ENCODE data around the gene TIFAB. TPM values are rescaled to one million over a fixed set of nuclear protein-coding genes. Genes with fewer than 3 reads are reported as not detected.

The TIFAB gene
- total RNA-seq, 2 experiments from 2014 or later: 0.11 TPM; not detected in 1

- Mint-ChIP-seq H3K27ac (no peak overlapping the region), H3K9me3 (no peaks in the 10 kb centered on the region), H3K36me3 (ENCODE audit: low read depth) (no peaks in the 10 kb centered on the region), H3K4me3 (no peak overlapping the region), H3K4me1 (ENCODE audit: low read depth) (peaks cover 13% of the 10 kb centered on the region), H3K27me3 (peaks cover 81% of the 10 kb centered on the region)
- no peak overlapping the region for H3K4me3 ChIP-seq (ENCODE audit: low read length)
- H3K27me3 ChIP-seq (ENCODE audit: control insufficient read depth in 1 of 2, insufficient read depth in 2 of 2, low read length in 2 of 2): peaks cover 58 to 71% of the 10 kb centered on the region in 2 experiments
- DNase-seq: no peak
- peaks cover 0 to 19% of the 10 kb centered on the region in 2 experiments for H3K9me3 ChIP-seq (ENCODE audit: control insufficient read depth in 1 of 2, insufficient read depth in 1 of 2, low read length in 2 of 2)
- ChIA-PET POLR2A (no interaction called here), CTCF (no interaction called here)
- H3K4me1 ChIP-seq (ENCODE audit: insufficient read depth, low read length): peaks cover 9% of the 10 kb centered on the region
- intact Hi-C loops (cut with DNase I, micrococcal nuclease): no loop called here
- no peak for ATAC-seq (ENCODE audit: poor library complexity)
- TF ChIP-seq, protein P1, sequence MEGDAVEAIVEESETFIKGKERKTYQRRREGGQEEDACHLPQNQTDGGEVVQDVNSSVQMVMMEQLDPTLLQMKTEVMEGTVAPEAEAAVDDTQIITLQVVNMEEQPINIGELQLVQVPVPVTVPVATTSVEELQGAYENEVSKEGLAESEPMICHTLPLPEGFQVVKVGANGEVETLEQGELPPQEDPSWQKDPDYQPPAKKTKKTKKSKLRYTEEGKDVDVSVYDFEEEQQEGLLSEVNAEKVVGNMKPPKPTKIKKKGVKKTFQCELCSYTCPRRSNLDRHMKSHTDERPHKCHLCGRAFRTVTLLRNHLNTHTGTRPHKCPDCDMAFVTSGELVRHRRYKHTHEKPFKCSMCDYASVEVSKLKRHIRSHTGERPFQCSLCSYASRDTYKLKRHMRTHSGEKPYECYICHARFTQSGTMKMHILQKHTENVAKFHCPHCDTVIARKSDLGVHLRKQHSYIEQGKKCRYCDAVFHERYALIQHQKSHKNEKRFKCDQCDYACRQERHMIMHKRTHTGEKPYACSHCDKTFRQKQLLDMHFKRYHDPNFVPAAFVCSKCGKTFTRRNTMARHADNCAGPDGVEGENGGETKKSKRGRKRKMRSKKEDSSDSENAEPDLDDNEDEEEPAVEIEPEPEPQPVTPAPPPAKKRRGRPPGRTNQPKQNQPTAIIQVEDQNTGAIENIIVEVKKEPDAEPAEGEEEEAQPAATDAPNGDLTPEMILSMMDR (IDR thresholded peaks at IDR 0.05): no peak
- no peaks in the 10 kb centered on the region for H3K36me3 ChIP-seq (ENCODE audit: insufficient read depth, low read length)
- no peak overlapping the region for H3K27ac ChIP-seq (ENCODE audit: low read depth in 1 of 2, low read length in 2 of 2)
Measured at GRCh38 chr5:135491552-135492318, 39.6 kb upstream of the TIFAB start.

DNA sequence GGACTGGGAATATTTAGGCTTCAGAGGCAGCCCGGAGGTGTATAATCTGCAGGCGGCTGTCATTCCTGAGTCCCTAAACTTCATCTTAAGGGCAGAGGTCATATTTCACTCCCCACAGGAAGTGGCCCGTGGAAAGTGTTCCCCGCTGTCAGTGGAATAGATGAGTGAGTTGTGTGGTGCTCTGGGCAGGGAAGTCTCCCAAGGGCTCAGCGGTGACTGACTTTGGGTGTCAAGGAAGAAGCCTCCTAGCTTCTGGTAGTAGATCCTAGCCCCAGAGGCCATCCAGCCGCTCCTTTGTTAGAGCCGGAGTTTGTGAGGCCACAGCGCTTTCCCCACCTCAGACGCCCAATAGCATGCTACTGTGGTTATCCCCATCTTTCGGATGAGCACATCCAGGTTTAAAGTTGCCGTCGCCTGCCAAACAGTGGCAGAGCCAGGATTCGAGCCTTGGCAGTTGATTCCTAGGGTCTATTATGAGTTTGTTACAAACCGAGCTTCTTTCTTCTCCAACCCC is 38.9 kb upstream of the TIFAB start:
- Mint-ChIP-seq H3K27me3 (peaks cover 86% of the 10 kb centered on the region), H3K36me3 (ENCODE audit: low read depth) (no peaks in the 10 kb centered on the region), H3K4me1 (ENCODE audit: low read depth) (peaks cover 13% of the 10 kb centered on the region), H3K27ac (no peak overlapping the region), H3K4me3 (no peak overlapping the region), H3K9me3 (no peaks in the 10 kb centered on the region)
- intact Hi-C loops (cut with DNase I, micrococcal nuclease): no loop called here
- DNase-seq (no peak), ATAC-seq (ENCODE audit: poor library complexity) (no peak)
- no peaks in the 10 kb centered on the region for H3K36me3 ChIP-seq (ENCODE audit: insufficient read depth, low read length)
- H3K4me3 ChIP-seq (ENCODE audit: low read length): no peak overlapping the region
- no peak overlapping the region for H3K27ac ChIP-seq (ENCODE audit: low read depth in 1 of 2, low read length in 2 of 2)
- CTCF ChIA-PET: no interaction called here
- peaks cover 65 to 75% of the 10 kb centered on the region in 2 experiments for H3K27me3 ChIP-seq (ENCODE audit: control insufficient read depth in 1 of 2, insufficient read depth in 2 of 2, low read length in 2 of 2)
- POLR2A ChIA-PET: no interaction called here
- TF ChIP-seq, protein P1 (IDR thresholded peaks at IDR 0.05): no peak
- H3K4me1 ChIP-seq (ENCODE audit: insufficient read depth, low read length): peaks cover 9% of the 10 kb centered on the region
- peaks cover 0 to 19% of the 10 kb centered on the region in 2 experiments for H3K9me3 ChIP-seq (ENCODE audit: control insufficient read depth in 1 of 2, insufficient read depth in 1 of 2, low read length in 2 of 2)

GRCh38 chr5:135490245-135491037 is 38.3 kb upstream of the TIFAB start:
- Mint-ChIP-seq H3K27ac (no peak overlapping the region), H3K36me3 (ENCODE audit: low read depth) (no peaks in the 10 kb centered on the region), H3K4me3 (no peak overlapping the region), H3K4me1 (ENCODE audit: low read depth) (peaks cover 13% of the 10 kb centered on the region), H3K27me3 (peaks cover 88% of the 10 kb centered on the region), H3K9me3 (no peaks in the 10 kb centered on the region)
- Histone ChIP-seq H3K27ac (ENCODE audit: low read depth in 1 of 2, low read length in 2 of 2) (no peak overlapping the region), H3K36me3 (ENCODE audit: insufficient read depth, low read length) (no peaks in the 10 kb centered on the region), H3K9me3 (ENCODE audit: control insufficient read depth in 1 of 2, insufficient read depth in 1 of 2, low read length in 2 of 2) (peaks cover 0 to 19% of the 10 kb centered on the region in 2 experiments), H3K4me1 (ENCODE audit: insufficient read depth, low read length) (peaks cover 9% of the 10 kb centered on the region), H3K27me3 (ENCODE audit: control insufficient read depth in 1 of 2, insufficient read depth in 2 of 2, low read length in 2 of 2) (peaks cover 71 to 75% of the 10 kb centered on the region in 2 experiments), H3K4me3 (ENCODE audit: low read length) (no peak overlapping the region)
- intact Hi-C loops (cut with DNase I, micrococcal nuclease): no loop called here
- ChIA-PET POLR2A (no interaction called here), CTCF (no interaction called here)
- TF ChIP-seq, protein P1 (IDR thresholded peaks at IDR 0.05): no peak
- no peak for DNase-seq
- no peak for ATAC-seq (ENCODE audit: poor library complexity)
